ENCODE results near the gene CASQ2. TPM values are rescaled to one million over a fixed set of nuclear protein-coding genes. Genes with fewer than 3 reads are reported as not detected.

CASQ2 gene
- total RNA-seq, 1 experiment from 2014 or later, result not detected

GRCh38 chr1:115671176-115671934 lies 97.2 kb downstream of the CASQ2 start:
- peak overlapping the region; percentile 90 for H3K27ac ChIP-seq (ENCODE audit: low read depth, low read length)
- H3K4me3 ChIP-seq (replicated peaks in 1 of 2; ENCODE audit: low read depth in 1 of 2, low read length in 2 of 2), result peak overlapping the region; percentile 18 to 44
- H3K9ac ChIP-seq (ENCODE audit: low read length), result peak overlapping the region; percentile 54
- POLR2A ChIA-PET, result no interaction called here
- no TSS peak for BruUV-seq (replicated peaks)
- peak; percentile 85 for ATAC-seq
- H3K9me2 ChIP-seq (ENCODE audit: insufficient read depth), result no peaks in the 10 kb centered on the region
- peaks cover 3% of the 10 kb centered on the region; the same call in 1 of the 2 replicates for H4K20me1 ChIP-seq (ENCODE audit: insufficient read depth)
- no peaks in the 10 kb centered on the region for H3K27me3 ChIP-seq (ENCODE audit: insufficient read depth, low read length)
- RAD21 ChIA-PET (ENCODE audit: low non-redundant PET in 1 of 2, low total read pairs in 2 of 2, uncharacterized antibody in 2 of 2, unreplicated experiment in 2 of 2), result no interaction called here
- H3K4me2 ChIP-seq (ENCODE audit: low read length), result peak overlapping the region; percentile 85
- DNase-seq (ENCODE audit: low read depth, low spot score), result peak; percentile 81
- no peaks in the 10 kb centered on the region for H3K36me3 ChIP-seq (ENCODE audit: control insufficient read depth in 1 of 2, insufficient read depth in 2 of 2, low read length in 2 of 2)
- H3K79me2 ChIP-seq (ENCODE audit: insufficient read depth, low read length), result peaks cover 14% of the 10 kb centered on the region
- H3K9me3 ChIP-seq (ENCODE audit: control insufficient read depth in 1 of 2, insufficient read depth in 1 of 2, low read depth in 1 of 2, low read length in 2 of 2), result no peaks in the 10 kb centered on the region
- intact Hi-C loops (cut with micrococcal nuclease), result loop anchor here (5.0 kb wide), 1 partner anchor 751 kb away; no protein-coding TSS in a partner anchor
- peaks cover 62 to 86% of the 10 kb centered on the region in 2 experiments for H3K4me1 ChIP-seq (ENCODE audit: control insufficient read depth in 1 of 2, insufficient read depth in 2 of 2, low read length in 2 of 2)
- no peak overlapping the region for H2AFZ ChIP-seq (ENCODE audit: low read depth, low read length, poor library complexity, severe bottlenecking)
- CTCF ChIA-PET, result interaction anchor here (5.9 kb wide), 1 partner anchor 35 kb away, joined by 32 read pairs; no protein-coding TSS in a partner anchor
- TF ChIP-seq EZH2phosphoT487 (IDR thresholded peaks at IDR 0.05; ENCODE audit: borderline replicate concordance) (no peak), TCF7L2 (IDR thresholded peaks at IDR 0.05; ENCODE audit: borderline replicate concordance, extremely low read depth, insufficient read depth, insufficient read length) (peak; percentile 84), MAX (IDR thresholded peaks at IDR 0.05) (peak; percentile 83), SP1 (IDR thresholded peaks at IDR 0.05; ENCODE audit: low read depth) (peak; percentile 85), ELF1 (IDR thresholded peaks at IDR 0.05; ENCODE audit: borderline replicate concordance, low read depth) (no peak), CBX3 (IDR thresholded peaks at IDR 0.05; ENCODE audit: low read depth) (peak; percentile 68; the same call in 1 of the 2 replicates), EZH2 (IDR thresholded peaks at IDR 0.05) (no peak), FOSL1 (IDR thresholded peaks at IDR 0.05; ENCODE audit: low read depth) (peak; percentile 84), ZNF274 (IDR thresholded peaks at IDR 0.05; ENCODE audit: low read depth, low read length) (no peak), JUND (IDR thresholded peaks at IDR 0.05) (peak; percentile 91), EGR1 (IDR thresholded peaks at IDR 0.05; ENCODE audit: low read depth) (no peak), REST (IDR thresholded peaks at IDR 0.05; ENCODE audit: low read depth) (no peak), SIN3A (IDR thresholded peaks at IDR 0.05; ENCODE audit: low read depth) (peak; percentile 8; the same call in 1 of the 2 replicates), ATF3 (IDR thresholded peaks at IDR 0.05) (no peak), POLR2A (IDR thresholded peaks at IDR 0.05; ENCODE audit: borderline replicate concordance, extremely low read depth, insufficient read depth, insufficient read length) (no peak), ZFX (IDR thresholded peaks at IDR 0.05) (no peak; the same call in 1 of the 2 replicates), CEBPB (IDR thresholded peaks at IDR 0.05; ENCODE audit: low read depth) (no peak)
- TF ChIP-seq, protein P1, sequence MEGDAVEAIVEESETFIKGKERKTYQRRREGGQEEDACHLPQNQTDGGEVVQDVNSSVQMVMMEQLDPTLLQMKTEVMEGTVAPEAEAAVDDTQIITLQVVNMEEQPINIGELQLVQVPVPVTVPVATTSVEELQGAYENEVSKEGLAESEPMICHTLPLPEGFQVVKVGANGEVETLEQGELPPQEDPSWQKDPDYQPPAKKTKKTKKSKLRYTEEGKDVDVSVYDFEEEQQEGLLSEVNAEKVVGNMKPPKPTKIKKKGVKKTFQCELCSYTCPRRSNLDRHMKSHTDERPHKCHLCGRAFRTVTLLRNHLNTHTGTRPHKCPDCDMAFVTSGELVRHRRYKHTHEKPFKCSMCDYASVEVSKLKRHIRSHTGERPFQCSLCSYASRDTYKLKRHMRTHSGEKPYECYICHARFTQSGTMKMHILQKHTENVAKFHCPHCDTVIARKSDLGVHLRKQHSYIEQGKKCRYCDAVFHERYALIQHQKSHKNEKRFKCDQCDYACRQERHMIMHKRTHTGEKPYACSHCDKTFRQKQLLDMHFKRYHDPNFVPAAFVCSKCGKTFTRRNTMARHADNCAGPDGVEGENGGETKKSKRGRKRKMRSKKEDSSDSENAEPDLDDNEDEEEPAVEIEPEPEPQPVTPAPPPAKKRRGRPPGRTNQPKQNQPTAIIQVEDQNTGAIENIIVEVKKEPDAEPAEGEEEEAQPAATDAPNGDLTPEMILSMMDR (IDR thresholded peaks at IDR 0.05 in 2 of 3, conservative IDR thresholded peaks at IDR 0.05 in 1 of 3; ENCODE audit: borderline replicate concordance in 1 of 3, insufficient read depth in 1 of 3, low read depth in 2 of 3, low read length in 2 of 3), result peak in 2 of 3 experiments; percentile 20 to 26; a peak in 2 of 6 replicates
- TF ChIP-seq, protein P2, sequence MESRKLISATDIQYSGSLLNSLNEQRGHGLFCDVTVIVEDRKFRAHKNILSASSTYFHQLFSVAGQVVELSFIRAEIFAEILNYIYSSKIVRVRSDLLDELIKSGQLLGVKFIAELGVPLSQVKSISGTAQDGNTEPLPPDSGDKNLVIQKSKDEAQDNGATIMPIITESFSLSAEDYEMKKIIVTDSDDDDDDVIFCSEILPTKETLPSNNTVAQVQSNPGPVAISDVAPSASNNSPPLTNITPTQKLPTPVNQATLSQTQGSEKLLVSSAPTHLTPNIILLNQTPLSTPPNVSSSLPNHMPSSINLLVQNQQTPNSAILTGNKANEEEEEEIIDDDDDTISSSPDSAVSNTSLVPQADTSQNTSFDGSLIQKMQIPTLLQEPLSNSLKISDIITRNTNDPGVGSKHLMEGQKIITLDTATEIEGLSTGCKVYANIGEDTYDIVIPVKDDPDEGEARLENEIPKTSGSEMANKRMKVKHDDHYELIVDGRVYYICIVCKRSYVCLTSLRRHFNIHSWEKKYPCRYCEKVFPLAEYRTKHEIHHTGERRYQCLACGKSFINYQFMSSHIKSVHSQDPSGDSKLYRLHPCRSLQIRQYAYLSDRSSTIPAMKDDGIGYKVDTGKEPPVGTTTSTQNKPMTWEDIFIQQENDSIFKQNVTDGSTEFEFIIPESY (IDR thresholded peaks at IDR 0.05; ENCODE audit: extremely low read depth, insufficient replicate concordance, low read length), result no peak
